ENCODE measurements around the gene APP.

Gene APP

GRCh38 chr21:26127073-26127814 lies 43.3 kb downstream of the APP start:
- no peak for DNase-seq (ENCODE audit: low read depth)

GRCh38 chr21:26126168-26126553 lies 44.4 kb downstream of the APP start:
- DNase-seq (ENCODE audit: low read depth): no peak

- no peak for DNase-seq (ENCODE audit: low read depth)
Observed at GRCh38 chr21:26125433-26126167, 45.0 kb downstream of the APP start.

- peak; percentile 33 for DNase-seq (ENCODE audit: low read depth)
Observed at GRCh38 chr21:26124896-26125295, 45.7 kb downstream of the APP start.

DNA sequence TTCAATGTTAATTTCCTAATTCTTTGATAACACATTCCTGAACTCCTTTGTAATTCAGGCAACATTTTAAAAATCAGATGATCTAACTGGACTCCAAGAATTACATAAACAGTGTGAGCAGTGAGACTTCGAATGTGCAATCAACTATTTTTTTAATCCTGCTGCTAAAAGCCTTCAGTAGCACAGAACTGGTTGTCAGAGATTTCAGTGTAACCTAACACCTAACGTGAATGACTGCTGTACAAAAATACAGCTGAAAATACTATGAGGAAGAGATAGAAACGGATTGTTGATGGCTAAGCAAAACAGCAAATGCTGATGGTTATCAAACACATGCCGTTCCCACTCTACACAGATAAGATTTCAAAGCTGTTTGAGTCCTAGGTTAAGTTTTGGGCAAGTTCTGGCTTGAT lies 46.1 kb downstream of the APP start:
- DNase-seq (ENCODE audit: low read depth): peak; percentile 79

DNA sequence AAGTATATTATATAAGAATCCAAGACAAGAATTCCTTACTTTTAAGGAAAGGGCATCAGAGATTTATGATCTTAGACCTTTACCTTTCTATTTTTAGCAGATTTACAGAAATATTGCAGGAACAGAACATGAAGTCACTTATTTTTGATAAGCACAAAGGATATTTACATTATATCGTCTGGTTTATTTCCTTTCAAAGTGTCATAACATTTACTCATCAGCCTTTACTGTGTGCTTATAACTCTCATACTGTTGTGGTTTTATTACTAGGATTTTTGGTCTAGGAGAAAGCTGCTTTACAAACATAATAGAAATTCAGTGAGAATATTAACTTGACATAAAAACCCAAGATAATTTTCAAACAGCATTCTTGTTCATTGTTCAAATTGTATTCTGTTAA lies 47.6 kb downstream of the APP start:
- DNase-seq (ENCODE audit: low read depth): peak; percentile 53

DNA sequence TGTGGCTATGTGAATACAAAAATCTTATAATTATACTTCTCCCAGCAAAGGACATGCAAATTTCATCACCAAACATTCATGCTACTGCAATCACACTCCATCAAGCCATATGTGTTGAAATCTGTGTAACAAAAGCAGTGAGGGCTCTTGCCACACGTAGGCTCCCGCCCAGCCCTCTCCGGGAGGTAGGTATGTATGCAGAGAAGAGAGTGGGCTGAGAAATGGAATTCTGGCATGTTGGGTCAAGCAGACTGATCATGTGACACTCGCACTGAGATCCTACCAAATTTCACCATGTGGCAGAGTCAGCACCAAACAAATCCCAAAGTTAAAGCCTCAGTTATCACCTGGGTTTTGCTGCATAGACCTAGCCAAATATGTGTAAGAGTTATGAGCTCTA lies 49.7 kb downstream of the APP start:
- peak; percentile 72 for DNase-seq (ENCODE audit: low read depth)

DNA sequence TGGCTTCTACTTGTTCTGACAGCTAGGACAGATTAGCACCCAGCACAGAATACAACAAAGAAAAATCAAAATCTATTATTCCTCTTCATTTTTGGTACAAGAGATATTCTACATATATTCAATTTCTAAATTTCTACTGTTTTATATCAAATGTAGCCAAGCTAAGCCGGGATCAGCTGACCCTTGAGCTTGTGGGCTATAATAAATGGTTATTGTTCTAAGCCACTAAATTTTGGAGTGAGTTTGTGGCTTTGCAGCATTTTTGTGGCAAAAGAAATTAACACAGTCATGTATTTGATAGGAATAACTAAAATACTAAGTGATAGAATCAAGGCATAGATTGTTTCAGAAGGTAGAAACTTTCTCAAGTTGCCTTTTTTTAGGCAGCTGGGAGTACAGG lies 50.7 kb downstream of the APP start:
- no peak for DNase-seq (ENCODE audit: low read depth)

- no peak for DNase-seq (ENCODE audit: low read depth)
Observed at GRCh38 chr21:26118938-26119540, 51.5 kb downstream of the APP start.

GRCh38 chr21:26117972-26118367 lies 52.6 kb downstream of the APP start:
- DNase-seq (ENCODE audit: low read depth): no peak

DNA sequence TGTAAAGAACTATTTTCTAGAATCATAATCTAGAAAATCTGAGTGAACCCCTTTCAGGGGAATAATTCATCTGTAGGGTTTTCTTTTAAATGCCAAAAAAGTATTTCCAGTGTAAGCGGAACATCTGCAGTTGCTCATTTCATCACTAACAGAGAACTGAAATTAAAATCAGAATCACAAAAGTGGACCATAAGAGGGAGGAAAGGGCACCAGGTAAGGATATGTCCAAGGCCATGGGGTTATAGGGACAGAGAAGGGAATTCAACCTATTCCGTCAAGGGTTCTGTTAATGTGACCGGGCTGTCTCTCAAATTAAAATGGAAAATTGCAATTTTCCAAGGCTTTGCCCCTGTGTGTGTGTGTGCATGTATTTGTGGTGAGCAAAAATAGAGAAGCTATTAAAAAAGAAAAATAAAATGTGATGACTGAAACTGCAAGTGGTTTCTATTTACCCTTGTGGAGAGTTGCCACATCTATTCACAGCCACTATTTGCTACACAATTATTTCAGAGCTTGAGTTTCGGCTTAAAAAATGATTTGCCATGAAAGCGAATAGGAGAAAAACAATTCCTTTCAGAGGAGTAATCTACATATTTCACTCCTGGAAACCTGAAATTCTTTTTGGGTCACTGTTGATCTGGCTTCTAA lies 53.1 kb downstream of the APP start:
- DNase-seq (ENCODE audit: low read depth): no peak

GRCh38 chr21:26116456-26117011 lies 54.0 kb downstream of the APP start:
- no peak for DNase-seq (ENCODE audit: low read depth)

DNA sequence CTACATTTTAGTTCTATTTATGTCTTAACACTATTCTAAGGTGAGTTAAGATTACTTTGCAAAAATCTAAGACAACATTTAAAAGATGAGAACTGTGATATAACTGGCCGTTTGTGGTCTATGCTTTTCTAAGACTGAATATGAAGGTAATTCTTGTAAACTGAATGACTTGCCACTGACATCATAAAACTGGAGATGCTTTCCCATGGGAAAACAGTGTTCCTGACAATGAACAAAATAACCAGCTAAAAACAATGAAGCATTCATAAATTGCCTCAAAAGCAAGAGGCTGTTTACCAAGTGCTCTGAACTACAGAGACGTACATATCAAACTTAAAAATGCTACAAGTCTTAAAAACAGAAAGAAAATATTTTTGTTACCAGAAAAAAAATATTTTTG lies 54.7 kb downstream of the APP start:
- peak; percentile 82 for DNase-seq (ENCODE audit: low read depth)

GRCh38 chr21:26115305-26115704 lies 55.3 kb downstream of the APP start:
- DNase-seq (ENCODE audit: low read depth): no peak

DNA sequence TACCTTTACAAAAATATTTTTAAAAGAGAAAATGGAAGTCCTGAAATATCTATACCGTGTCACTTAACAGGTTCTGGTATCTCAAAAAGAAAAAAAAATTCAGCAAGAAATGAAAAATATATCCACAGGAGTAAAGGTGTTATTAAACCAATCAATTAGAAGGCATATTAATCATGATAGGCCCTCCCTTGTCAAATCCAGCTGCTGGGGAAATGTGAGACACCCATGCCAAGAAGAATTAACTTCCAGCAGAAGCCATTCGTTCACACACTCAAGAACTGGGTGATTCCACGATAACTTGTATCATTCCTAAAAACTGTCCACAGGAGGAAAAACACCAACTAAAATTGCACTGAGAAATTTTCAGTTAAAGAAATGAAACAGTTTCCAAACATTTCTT lies 57.6 kb downstream of the APP start:
- no peak for DNase-seq (ENCODE audit: low read depth)

GRCh38 chr21:26112127-26112742 lies 58.3 kb downstream of the APP start:
- DNase-seq (ENCODE audit: low read depth): peak; percentile 33

GRCh38 chr21:26110715-26111114 lies 59.9 kb downstream of the APP start:
- DNase-seq (ENCODE audit: low read depth): peak; percentile 40

- no peak for DNase-seq (ENCODE audit: low read depth)
Observed at GRCh38 chr21:26107429-26107828, 63.1 kb downstream of the APP start.

GRCh38 chr21:26106562-26106961 lies 64.0 kb downstream of the APP start:
- DNase-seq (ENCODE audit: low read depth): no peak

DNA sequence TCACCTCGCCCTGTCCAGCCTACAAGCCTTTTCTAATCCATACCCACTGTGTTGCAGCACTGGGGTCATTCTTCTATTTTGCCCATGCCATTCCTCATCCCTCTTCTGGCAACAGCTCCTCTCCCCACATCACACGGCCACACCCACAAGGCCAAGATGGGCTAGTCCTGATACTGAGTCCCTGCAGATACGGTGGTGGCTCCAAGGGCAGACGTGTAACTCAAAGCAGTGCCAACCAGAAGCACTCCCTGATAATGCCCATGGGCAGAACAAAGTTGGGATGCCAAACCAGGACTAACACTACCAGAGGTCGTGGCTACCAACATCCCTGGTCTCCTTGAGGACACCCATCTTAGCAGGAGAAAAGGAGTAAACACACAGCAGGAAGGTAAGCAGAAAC lies 64.8 kb downstream of the APP start:
- no peak for DNase-seq (ENCODE audit: low read depth)

DNA sequence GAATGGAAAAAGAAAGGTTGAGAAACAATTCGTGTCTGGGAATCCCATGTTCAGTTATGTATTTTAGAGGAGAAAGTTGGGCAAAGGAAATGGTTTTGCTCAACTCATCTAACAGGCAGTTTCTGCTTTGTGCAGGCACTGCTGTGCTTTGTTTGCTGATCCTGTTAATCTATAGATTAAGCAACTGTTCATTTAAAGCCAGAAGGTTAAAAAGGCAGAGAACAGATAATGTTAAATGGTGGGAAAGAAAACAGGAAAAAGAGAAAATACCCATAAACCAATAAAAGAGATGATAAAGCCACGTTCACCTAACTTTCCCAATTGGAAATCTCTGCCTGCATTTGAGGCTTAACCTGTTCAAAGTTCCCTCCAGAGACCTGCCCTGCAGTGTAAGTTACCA lies 70.0 kb downstream of the APP start:
- no peak for DNase-seq (ENCODE audit: low read depth)

DNA sequence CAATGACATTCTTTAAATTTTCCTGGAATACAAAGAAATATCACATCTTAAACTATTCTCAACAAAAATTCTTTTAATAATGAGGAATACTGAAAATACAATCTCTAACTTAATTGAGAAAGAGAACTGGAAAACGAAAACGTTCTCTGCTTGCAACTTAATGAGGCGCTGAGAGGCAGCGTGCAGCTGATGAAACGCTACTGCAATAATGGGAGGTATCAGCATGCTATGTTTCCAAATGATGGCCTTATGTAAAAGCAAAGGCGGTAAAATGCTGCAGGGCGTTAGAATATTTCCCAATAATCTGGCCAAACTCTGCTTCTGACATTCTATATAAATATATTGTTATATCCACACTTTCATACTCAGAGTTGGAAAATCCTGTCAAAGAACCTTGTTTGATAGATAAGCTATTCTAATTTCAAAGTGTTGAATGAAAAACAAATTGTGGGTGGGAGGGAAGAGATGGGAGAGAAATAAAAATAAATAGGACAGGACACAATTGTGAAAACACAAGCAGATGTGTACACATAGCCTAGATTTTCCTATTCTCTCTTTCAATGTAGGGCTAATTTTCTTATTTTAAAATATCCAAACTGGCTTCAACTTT lies 70.9 kb downstream of the APP start:
- DNase-seq (ENCODE audit: low read depth): no peak

Measured in amniotic epithelial cell (primary cell).